GM19328 (cell line): Measurements from ENCODE around the gene HIC2.
"Not testable (repeated sequence)": the region's sequence is repeated elsewhere in the genome, so short reads cannot be mapped to it uniquely, and the experiment has no call there.

ENCODE experiments used
- ATAC-seq: cut with Tn5 transposase; IDR thresholded peaks from one replicate; pipeline ENCODE4 v1.9.1; 2021; ENCODE audit warnings: mild to moderate bottlenecking, moderate library complexity; ENCODE audit not compliant: unreplicated experiment

HIC2 gene

GRCh38 chr22:21489149-21489680 lies 72.0 kb downstream of the HIC2 start:
- not testable (repeated sequence) for ATAC-seq

- not testable (repeated sequence) for ATAC-seq
These were observed 73.4 kb downstream of the HIC2 start for GRCh38 chr22:21490556-21490955.

- not testable (repeated sequence) for ATAC-seq
These were observed 75.1 kb downstream of the HIC2 start for GRCh38 chr22:21492271-21492670.

- ATAC-seq = not testable (repeated sequence)
These were observed 76.9 kb downstream of the HIC2 start for GRCh38 chr22:21493789-21494782.

- not testable (repeated sequence) for ATAC-seq
These were observed 80.8 kb downstream of the HIC2 start for GRCh38 chr22:21497984-21498383.

- ATAC-seq = not testable (repeated sequence)
These were observed 81.3 kb downstream of the HIC2 start for GRCh38 chr22:21498489-21498888.

GRCh38 chr22:21499623-21500506 lies 82.7 kb downstream of the HIC2 start:
- not testable (repeated sequence) for ATAC-seq
